ENCODE results near the gene DCST1.
A peak's percentile ranks its signal among the peaks of the same experiment; 100 is the strongest.

The DCST1 gene

GRCh38 chr1:155001425-155001674 lies 32.3 kb upstream of the DCST1 start:
- DNase-seq: peak; percentile 61

- peak; percentile 100 for DNase-seq
These were observed 31.8 kb upstream of the DCST1 start for GRCh38 chr1:155001675-155002463.

GRCh38 chr1:155002464-155003226 lies 31.0 kb upstream of the DCST1 start, which contains the start of gene ZBTB7B:
Gene ZBTB7B (plus strand): TSS chr1:155002802. CDS start chr1:155014661, 11,859 bp downstream.
- DNase-seq: no peak

- no peak for DNase-seq
These were observed 30.3 kb upstream of the DCST1 start for GRCh38 chr1:155003227-155003765.

- no peak for DNase-seq
These were observed 29.8 kb upstream of the DCST1 start for GRCh38 chr1:155003766-155004351.

GRCh38 chr1:155004352-155005075 lies 29.1 kb upstream of the DCST1 start:
- no peak for DNase-seq

GRCh38 chr1:155005076-155006011 lies 28.3 kb upstream of the DCST1 start:
- no peak for DNase-seq

- DNase-seq: no peak
These were observed 27.0 kb upstream of the DCST1 start for GRCh38 chr1:155006601-155007101.

- DNase-seq: no peak
These were observed 26.3 kb upstream of the DCST1 start for GRCh38 chr1:155007251-155007828.

- DNase-seq: no peak
These were observed 25.3 kb upstream of the DCST1 start for GRCh38 chr1:155008015-155008941.

GRCh38 chr1:155009221-155009711 lies 24.4 kb upstream of the DCST1 start:
- no peak for DNase-seq

- DNase-seq: no peak
These were observed 23.9 kb upstream of the DCST1 start for GRCh38 chr1:155009742-155010141.

- DNase-seq: no peak
These were observed 23.3 kb upstream of the DCST1 start for GRCh38 chr1:155010211-155010918.

- DNase-seq: no peak
These were observed 22.6 kb upstream of the DCST1 start for GRCh38 chr1:155011004-155011416.

GRCh38 chr1:155011437-155012025 lies 22.1 kb upstream of the DCST1 start:
- DNase-seq: no peak

GRCh38 chr1:155012026-155012546 lies 21.5 kb upstream of the DCST1 start:
- peak; percentile 96 for DNase-seq

GRCh38 chr1:155012776-155013602 lies 20.6 kb upstream of the DCST1 start:
- no peak for DNase-seq

- DNase-seq: no peak
These were observed 20.0 kb upstream of the DCST1 start for GRCh38 chr1:155013632-155014031.

Measured in NCI-H187 treated with DMSO at 0.1 percent for 48 hours (cell line).